HepG2 (cell line): Measurements from ENCODE around the gene MED1. TPM values are rescaled to one million over a fixed set of nuclear protein-coding genes. Genes with fewer than 3 reads are reported as not detected.

Source experiments
- FOXA3 ChIP-seq: IDR thresholded peaks from 2 replicates; pipeline ENCODE4 v1.6.1; 2016; ENCODE audit warnings: missing genetic modification reagents, missing compliant biosample characterization
- GZF1 ChIP-seq: sonication (generic); formaldehyde crosslinking; IDR thresholded peaks from 2 replicates; pipeline ENCODE4 v1.5.1; 2020; ENCODE audit warnings: mild to moderate bottlenecking, missing genetic modification reagents
- JARID2 ChIP-seq: sonication (generic); formaldehyde crosslinking; IDR thresholded peaks from 2 replicates; pipeline ENCODE4 v1.8.1; 2023; ENCODE audit warnings: missing genetic modification reagents, inconsistent platforms; ENCODE audit not compliant: insufficient replicate concordance
- MBNL3 ChIP-seq: fragments of 250-450 bp; sonication (Bioruptor Pico); conservative IDR thresholded peaks from 2 replicates; pipeline ENCODE4 v1.8.0; 2022; ENCODE audit warnings: mild to moderate bottlenecking, inconsistent platforms
- MLLT10 ChIP-seq: sonication (generic); formaldehyde crosslinking; IDR thresholded peaks from 2 replicates; pipeline ENCODE4 v1.4.0; 2020; ENCODE audit warnings: missing genetic modification reagents
- PCBP2 ChIP-seq: fragments of 200-400 bp; formaldehyde crosslinking; optimal IDR thresholded peaks from 2 replicates; pipeline ENCODE3; 2018; ENCODE audit warnings: low read length, low read depth; ENCODE audit not compliant: poor library complexity, severe bottlenecking
- POLR2G ChIP-seq: fragments of 200-400 bp; formaldehyde crosslinking; IDR thresholded peaks from 2 replicates; pipeline ENCODE4 v1.6.1; 2018; ENCODE audit warnings: mild to moderate bottlenecking, low read depth, low read length, moderate library complexity
- SRSF9 ChIP-seq: fragments of 200-400 bp; formaldehyde crosslinking; IDR thresholded peaks from 2 replicates; pipeline ENCODE4 v1.6.1; 2018; ENCODE audit warnings: borderline replicate concordance, mild to moderate bottlenecking, low read depth, low read length; ENCODE audit not compliant: insufficient read depth, poor library complexity, severe bottlenecking
- U2AF1 ChIP-seq: fragments of 200-400 bp; formaldehyde crosslinking; optimal IDR thresholded peaks from 2 replicates; pipeline ENCODE3; 2017; ENCODE audit warnings: mild to moderate bottlenecking, low read depth, low read length
- XRCC5 ChIP-seq: fragments of 200-400 bp; formaldehyde crosslinking; optimal IDR thresholded peaks from 2 replicates; pipeline ENCODE3; 2017; ENCODE audit warnings: mild to moderate bottlenecking, low read length
- ZFP82 ChIP-seq: sonication (generic); formaldehyde crosslinking; IDR thresholded peaks from 2 replicates; pipeline ENCODE4 v1.5.1; 2020; ENCODE audit warnings: mild to moderate bottlenecking, missing genetic modification reagents, borderline replicate concordance
- ZNF605 ChIP-seq: sonication (generic); formaldehyde crosslinking; IDR thresholded peaks from 2 replicates; pipeline ENCODE4 v1.8.0; 2022; ENCODE audit warnings: mild to moderate bottlenecking, missing genetic modification reagents
- ZNF776 ChIP-seq: sonication (generic); formaldehyde crosslinking; IDR thresholded peaks from 2 replicates; pipeline ENCODE4 v1.4.0; 2020; ENCODE audit warnings: mild to moderate bottlenecking, missing genetic modification reagents
- polyA plus RNA-seq, 8 experiments: library from polyadenylated mRNA; depleted of rRNA in 3 of 8; stranded (reverse) in 7 of 8; unstranded in 1 of 8; fragments of >200 nt; fragmentation: Illumina TruSeq in 4 of 8; extraction: Trizol in 4 of 8; gene quantifications; 2 replicates each; pipeline versions ENCODE4 v1.2.1 to v1.2.3, GENCODE V29; 2011 to 2016; ENCODE audit warnings: low read depth in 4 of 8, missing spikeins in 1 of 8, mixed read lengths in 1 of 8; ENCODE audit not compliant: insufficient read depth in 1 of 8
- total RNA-seq, 5 experiments: library from RNA; depleted of rRNA; stranded (reverse); fragments of >200 nt; fragmentation: Illumina TruSeq; extraction: Trizol; gene quantifications; 2 replicates each; pipeline ENCODE4 v1.2.3, GENCODE V29; 2016; ENCODE audit warnings: low read depth in 1 of 5
- TF ChIP-seq, protein P1 (sequence below): sonication (generic); formaldehyde crosslinking; IDR thresholded peaks from 2 replicates; pipeline ENCODE4 v1.5.1; 2020; ENCODE audit warnings: mild to moderate bottlenecking, missing genetic modification reagents, borderline replicate concordance
- TF ChIP-seq, protein P2 (sequence below): sonication (generic); formaldehyde crosslinking; conservative IDR thresholded peaks from 2 replicates; pipeline ENCODE4 v1.4.0; 2020; ENCODE audit warnings: missing genetic modification reagents
- TF ChIP-seq, protein P3 (sequence below): sonication (generic); formaldehyde crosslinking; IDR thresholded peaks from 2 replicates; pipeline ENCODE4 v1.4.0; 2020; ENCODE audit warnings: mild to moderate bottlenecking, missing genetic modification reagents

Gene MED1
- total and polyA plus RNA-seq, 2 of the 13 experiments (the other 11 are each of a cell fraction or from before 2014, with no cell fraction given), result 37.5 to 40.1 TPM

DNA sequence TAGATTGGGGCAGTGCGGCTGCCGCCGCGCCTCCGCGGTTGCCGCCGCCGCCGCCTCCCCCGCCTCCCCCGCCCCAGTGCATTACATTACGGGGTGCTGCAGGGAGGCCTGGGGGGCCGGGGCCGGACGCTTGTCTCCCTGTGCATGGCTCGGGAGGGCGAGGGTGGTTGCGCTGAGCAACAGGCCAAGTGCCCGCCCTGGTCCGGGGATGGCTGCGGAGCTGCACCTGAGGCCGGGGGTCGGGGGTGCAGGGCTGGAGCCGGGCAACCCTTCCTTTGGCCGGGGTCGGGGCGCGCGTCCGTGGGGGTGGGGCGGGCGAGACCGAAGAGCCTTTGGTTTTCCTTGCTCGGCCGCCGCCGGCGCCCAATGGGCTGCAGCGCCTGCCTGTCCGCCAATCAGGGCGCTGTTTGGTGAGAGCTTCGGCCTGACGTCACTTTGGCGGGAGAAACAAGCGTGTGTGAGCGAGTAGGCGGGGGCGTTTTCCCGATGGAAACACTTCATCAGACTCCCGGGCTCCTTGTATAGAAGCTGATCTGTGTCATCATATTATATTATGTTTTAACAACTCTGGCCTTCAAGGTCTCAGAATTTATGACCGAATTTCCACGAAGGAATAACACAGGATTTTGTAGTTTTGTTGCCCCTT lies 48.7 kb downstream of the MED1 start (continued):
- TF ChIP-seq, protein P1, sequence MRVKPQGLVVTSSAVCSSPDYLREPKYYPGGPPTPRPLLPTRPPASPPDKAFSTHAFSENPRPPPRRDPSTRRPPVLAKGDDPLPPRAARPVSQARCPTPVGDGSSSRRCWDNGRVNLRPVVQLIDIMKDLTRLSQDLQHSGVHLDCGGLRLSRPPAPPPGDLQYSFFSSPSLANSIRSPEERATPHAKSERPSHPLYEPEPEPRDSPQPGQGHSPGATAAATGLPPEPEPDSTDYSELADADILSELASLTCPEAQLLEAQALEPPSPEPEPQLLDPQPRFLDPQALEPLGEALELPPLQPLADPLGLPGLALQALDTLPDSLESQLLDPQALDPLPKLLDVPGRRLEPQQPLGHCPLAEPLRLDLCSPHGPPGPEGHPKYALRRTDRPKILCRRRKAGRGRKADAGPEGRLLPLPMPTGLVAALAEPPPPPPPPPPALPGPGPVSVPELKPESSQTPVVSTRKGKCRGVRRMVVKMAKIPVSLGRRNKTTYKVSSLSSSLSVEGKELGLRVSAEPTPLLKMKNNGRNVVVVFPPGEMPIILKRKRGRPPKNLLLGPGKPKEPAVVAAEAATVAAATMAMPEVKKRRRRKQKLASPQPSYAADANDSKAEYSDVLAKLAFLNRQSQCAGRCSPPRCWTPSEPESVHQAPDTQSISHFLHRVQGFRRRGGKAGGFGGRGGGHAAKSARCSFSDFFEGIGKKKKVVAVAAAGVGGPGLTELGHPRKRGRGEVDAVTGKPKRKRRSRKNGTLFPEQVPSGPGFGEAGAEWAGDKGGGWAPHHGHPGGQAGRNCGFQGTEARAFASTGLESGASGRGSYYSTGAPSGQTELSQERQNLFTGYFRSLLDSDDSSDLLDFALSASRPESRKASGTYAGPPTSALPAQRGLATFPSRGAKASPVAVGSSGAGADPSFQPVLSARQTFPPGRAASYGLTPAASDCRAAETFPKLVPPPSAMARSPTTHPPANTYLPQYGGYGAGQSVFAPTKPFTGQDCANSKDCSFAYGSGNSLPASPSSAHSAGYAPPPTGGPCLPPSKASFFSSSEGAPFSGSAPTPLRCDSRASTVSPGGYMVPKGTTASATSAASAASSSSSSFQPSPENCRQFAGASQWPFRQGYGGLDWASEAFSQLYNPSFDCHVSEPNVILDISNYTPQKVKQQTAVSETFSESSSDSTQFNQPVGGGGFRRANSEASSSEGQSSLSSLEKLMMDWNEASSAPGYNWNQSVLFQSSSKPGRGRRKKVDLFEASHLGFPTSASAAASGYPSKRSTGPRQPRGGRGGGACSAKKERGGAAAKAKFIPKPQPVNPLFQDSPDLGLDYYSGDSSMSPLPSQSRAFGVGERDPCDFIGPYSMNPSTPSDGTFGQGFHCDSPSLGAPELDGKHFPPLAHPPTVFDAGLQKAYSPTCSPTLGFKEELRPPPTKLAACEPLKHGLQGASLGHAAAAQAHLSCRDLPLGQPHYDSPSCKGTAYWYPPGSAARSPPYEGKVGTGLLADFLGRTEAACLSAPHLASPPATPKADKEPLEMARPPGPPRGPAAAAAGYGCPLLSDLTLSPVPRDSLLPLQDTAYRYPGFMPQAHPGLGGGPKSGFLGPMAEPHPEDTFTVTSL (CRISPR knock-in tag), result no peak
- TF ChIP-seq GZF1 (CRISPR knock-in tag) (no peak), JARID2 (CRISPR knock-in tag) (no peak), U2AF1 (no peak), ZFP82 (CRISPR knock-in tag) (no peak), PCBP2 (no peak), SRSF9 (no peak), POLR2G (peak; percentile 50; the same call in 1 of the 2 replicates), ZNF605 (CRISPR knock-in tag) (no peak), XRCC5 (peak; percentile 10), FOXA3 (CRISPR knock-in tag) (peak; percentile 11; the same call in 1 of the 2 replicates), ZNF776 (CRISPR knock-in tag) (no peak), MBNL3 (CRISPR knock-in tag) (no peak), MLLT10 (CRISPR knock-in tag) (no peak)
- TF ChIP-seq, protein P2, sequence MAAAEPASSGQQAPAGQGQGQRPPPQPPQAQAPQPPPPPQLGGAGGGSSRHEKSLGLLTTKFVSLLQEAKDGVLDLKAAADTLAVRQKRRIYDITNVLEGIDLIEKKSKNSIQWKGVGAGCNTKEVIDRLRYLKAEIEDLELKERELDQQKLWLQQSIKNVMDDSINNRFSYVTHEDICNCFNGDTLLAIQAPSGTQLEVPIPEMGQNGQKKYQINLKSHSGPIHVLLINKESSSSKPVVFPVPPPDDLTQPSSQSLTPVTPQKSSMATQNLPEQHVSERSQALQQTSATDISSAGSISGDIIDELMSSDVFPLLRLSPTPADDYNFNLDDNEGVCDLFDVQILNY (CRISPR knock-in tag), result peak; percentile 98
- TF ChIP-seq, protein P3, sequence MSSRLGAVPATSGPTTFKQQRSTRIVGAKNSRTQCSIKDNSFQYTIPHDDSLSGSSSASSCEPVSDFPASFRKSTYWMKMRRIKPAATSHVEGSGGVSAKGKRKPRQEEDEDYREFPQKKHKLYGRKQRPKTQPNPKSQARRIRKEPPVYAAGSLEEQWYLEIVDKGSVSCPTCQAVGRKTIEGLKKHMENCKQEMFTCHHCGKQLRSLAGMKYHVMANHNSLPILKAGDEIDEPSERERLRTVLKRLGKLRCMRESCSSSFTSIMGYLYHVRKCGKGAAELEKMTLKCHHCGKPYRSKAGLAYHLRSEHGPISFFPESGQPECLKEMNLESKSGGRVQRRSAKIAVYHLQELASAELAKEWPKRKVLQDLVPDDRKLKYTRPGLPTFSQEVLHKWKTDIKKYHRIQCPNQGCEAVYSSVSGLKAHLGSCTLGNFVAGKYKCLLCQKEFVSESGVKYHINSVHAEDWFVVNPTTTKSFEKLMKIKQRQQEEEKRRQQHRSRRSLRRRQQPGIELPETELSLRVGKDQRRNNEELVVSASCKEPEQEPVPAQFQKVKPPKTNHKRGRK (CRISPR knock-in tag), result no peak
